ENCODE measurements around the gene ANTXR1. TPM values are rescaled to one million over a fixed set of nuclear protein-coding genes. Genes with fewer than 3 reads are reported as not detected.
A peak's percentile ranks its signal among the peaks of the same experiment; 100 is the strongest.

The ANTXR1 gene
- total RNA-seq, 1 experiment from 2014 or later = 37.3 TPM

GRCh38 chr2:69163109-69163508 is 150.1 kb downstream of the ANTXR1 start:
- no peak overlapping the region for H3K14ac ChIP-seq (ENCODE audit: insufficient read depth, low read length)
- no peak overlapping the region for H4K5ac ChIP-seq (ENCODE audit: insufficient read length, low read depth, low read length)
- H2BK5ac ChIP-seq (ENCODE audit: insufficient read length, low read length) = no peak overlapping the region
- H3K79me1 ChIP-seq (ENCODE audit: insufficient read depth, low read depth, low read length, poor library complexity, severe bottlenecking) = no peaks in the 10 kb centered on the region
- H3K4me2 ChIP-seq (ENCODE audit: insufficient read depth, insufficient read length, low read length) = peak overlapping the region; percentile 5
- DNase-seq = no peak
- peaks cover 13% of the 10 kb centered on the region; the same call in 1 of the 2 replicates for H3K4me1 ChIP-seq (ENCODE audit: insufficient read depth, low read length)
- Mint-ChIP-seq H3K4me1 (peaks cover 25 to 52% of the 10 kb centered on the region in 2 experiments), H3K27me3 (ENCODE audit: low read depth) (no peaks in the 10 kb centered on the region), H3K9me3 (peaks cover 0 to 2% of the 10 kb centered on the region in 2 experiments; a peak in 1 of 5 replicates), H3K27ac (peak overlapping the region in 2 of 3 experiments; percentile 24 to 46; a peak in 3 of 7 replicates), H3K36me3 (ENCODE audit: insufficient read depth in 1 of 3, low read depth in 3 of 3) (peaks cover 3 to 6% (median 6%) of the 10 kb centered on the region in 3 experiments; a peak in 6 of 7 replicates), H3K4me3 (no peak overlapping the region)
- H3K9me3 ChIP-seq (ENCODE audit: control insufficient read depth, low read depth, low read length) = no peaks in the 10 kb centered on the region
- H2BK20ac ChIP-seq (ENCODE audit: low read depth, low read length, poor library complexity, severe bottlenecking) = no peak overlapping the region
- no peak overlapping the region for H3K9ac ChIP-seq (ENCODE audit: extremely low read depth, insufficient read length, low read length)
- no peaks in the 10 kb centered on the region for H3K27me3 ChIP-seq (ENCODE audit: insufficient read depth, low read length)
- H3K27ac ChIP-seq (ENCODE audit: insufficient read length, low read depth, low read length) = peak overlapping the region; percentile 90
- H2BK12ac ChIP-seq (ENCODE audit: insufficient read length, low read depth, low read length) = no peak overlapping the region
- no peak overlapping the region for H4K91ac ChIP-seq (ENCODE audit: insufficient read length, low read depth, low read length)
- no peak overlapping the region for H2AFZ ChIP-seq (ENCODE audit: low read length)
- H3T11ph ChIP-seq (ENCODE audit: low read length) = no peak overlapping the region
- no peak overlapping the region for H2AK5ac ChIP-seq (ENCODE audit: insufficient read length, low read length)
- H3K23ac ChIP-seq (ENCODE audit: insufficient read length, low read depth, low read length) = no peak overlapping the region
- H3K23me2 ChIP-seq (ENCODE audit: insufficient read length, low read depth, low read length, poor library complexity, severe bottlenecking) = no peaks in the 10 kb centered on the region
- WGBS (ENCODE audit: extremely low coverage, insufficient read length, low lambda C conversion rate) = no CpG with 5 or more reads among the region's 6 CpGs
- H3K79me2 ChIP-seq (ENCODE audit: insufficient read depth, low read length) = no peaks in the 10 kb centered on the region
- no peak overlapping the region for H4K8ac ChIP-seq (replicated peaks; ENCODE audit: insufficient read length, low read depth, low read length)
- no peaks in the 10 kb centered on the region for H4K20me1 ChIP-seq (ENCODE audit: control insufficient read depth, insufficient read depth, insufficient read length)
- TF ChIP-seq, protein P1, sequence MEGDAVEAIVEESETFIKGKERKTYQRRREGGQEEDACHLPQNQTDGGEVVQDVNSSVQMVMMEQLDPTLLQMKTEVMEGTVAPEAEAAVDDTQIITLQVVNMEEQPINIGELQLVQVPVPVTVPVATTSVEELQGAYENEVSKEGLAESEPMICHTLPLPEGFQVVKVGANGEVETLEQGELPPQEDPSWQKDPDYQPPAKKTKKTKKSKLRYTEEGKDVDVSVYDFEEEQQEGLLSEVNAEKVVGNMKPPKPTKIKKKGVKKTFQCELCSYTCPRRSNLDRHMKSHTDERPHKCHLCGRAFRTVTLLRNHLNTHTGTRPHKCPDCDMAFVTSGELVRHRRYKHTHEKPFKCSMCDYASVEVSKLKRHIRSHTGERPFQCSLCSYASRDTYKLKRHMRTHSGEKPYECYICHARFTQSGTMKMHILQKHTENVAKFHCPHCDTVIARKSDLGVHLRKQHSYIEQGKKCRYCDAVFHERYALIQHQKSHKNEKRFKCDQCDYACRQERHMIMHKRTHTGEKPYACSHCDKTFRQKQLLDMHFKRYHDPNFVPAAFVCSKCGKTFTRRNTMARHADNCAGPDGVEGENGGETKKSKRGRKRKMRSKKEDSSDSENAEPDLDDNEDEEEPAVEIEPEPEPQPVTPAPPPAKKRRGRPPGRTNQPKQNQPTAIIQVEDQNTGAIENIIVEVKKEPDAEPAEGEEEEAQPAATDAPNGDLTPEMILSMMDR (conservative IDR thresholded peaks at IDR 0.05) = no peak
- no peak overlapping the region for H2BK15ac ChIP-seq (ENCODE audit: low read depth, low read length)
- no peak overlapping the region for H3K18ac ChIP-seq (ENCODE audit: insufficient read length, low read depth, low read length)
- no peak overlapping the region for H2BK120ac ChIP-seq (ENCODE audit: low read depth, low read length, poor library complexity, severe bottlenecking)
- no peak overlapping the region for H3K56ac ChIP-seq (ENCODE audit: insufficient read length, low read depth, low read length)
- no peak overlapping the region for H3K4ac ChIP-seq (ENCODE audit: low read depth, low read length)
